ENCODE results near the gene RPL22. TPM values are rescaled to one million over a fixed set of nuclear protein-coding genes. Genes with fewer than 3 reads are reported as not detected.

RPL22 gene
- total and polyA plus RNA-seq, 12 donors = 223 to 639 (median 277) TPM

DNA sequence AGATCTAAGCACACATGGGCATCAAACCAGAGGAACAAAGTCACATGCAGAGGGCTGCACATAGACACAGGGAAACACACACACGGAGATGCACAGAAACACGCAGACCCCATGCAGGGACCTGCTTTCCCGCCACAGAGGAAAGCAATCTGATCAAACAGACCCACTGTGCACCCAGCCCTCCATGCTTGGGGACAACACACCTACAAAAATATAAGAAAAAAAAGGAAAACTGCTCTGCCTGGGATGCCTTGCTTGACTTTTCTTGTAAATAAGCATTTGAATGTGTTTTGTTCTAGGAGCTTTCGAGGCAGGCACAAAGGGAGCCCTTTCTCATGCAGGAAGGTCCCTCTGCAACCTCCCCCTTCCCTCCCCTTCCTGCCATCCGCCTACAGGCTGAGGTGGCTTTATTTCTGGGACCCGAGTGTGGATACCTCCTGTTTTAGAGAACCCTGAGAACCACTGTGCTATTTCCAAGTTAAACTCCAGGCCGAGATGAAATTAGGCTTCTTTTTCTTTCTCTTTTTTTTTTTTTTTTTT is 39.9 kb upstream of the RPL22 start:
- ATAC-seq = no peak
- Histone ChIP-seq H3K27me3 (peaks cover 12 to 61% (median 51%) of the 10 kb centered on the region in 7 donors), H3K9me3 (no peaks in the 10 kb centered on the region), H3K4me3 (no peak overlapping the region), H3K36me3 (peaks cover 0 to 3% (median 0%) of the 10 kb centered on the region in 9 donors), H3K4me1 (peaks cover 8 to 34% (median 26%) of the 10 kb centered on the region in 9 donors), H3K27ac (no peak overlapping the region)
- TF ChIP-seq CTCF (IDR thresholded peaks at IDR 0.05) = no peak
- DNase-seq = no peak
- intact Hi-C loops (cut with DNase I) = loop anchor here in 5 of 10 donors (5.0 kb wide), 3 partner anchors 37 to 153 kb away; partner anchors contain the start of genes RPL22 (in 4 of the 5) and ACOT7 (in 1 of the 5)
- 45 to 50% methylated on average over 7 of the region's 7 CpGs for WGBS, 2 donors

GRCh38 chr1:6237093-6237492 is 37.7 kb upstream of the RPL22 start:
- DNase-seq (no peak), ATAC-seq (no peak)
- H3K4me1 ChIP-seq = peaks cover 8 to 45% (median 36%) of the 10 kb centered on the region in 9 donors
- intact Hi-C loops (cut with DNase I) = loop anchor here in 5 of 10 donors (5.0 kb wide), 3 partner anchors 35 to 155 kb away; partner anchors contain the start of genes RPL22 (in 4 of the 5) and ACOT7 (in 1 of the 5)
- no peak overlapping the region for H3K27ac ChIP-seq
- WGBS, 2 donors = 97 to 99% methylated on average over 4 of the region's 4 CpGs
- peaks cover 4 to 39% (median 29%) of the 10 kb centered on the region in 7 donors for H3K27me3 ChIP-seq
- no peak overlapping the region for H3K4me3 ChIP-seq
- H3K36me3 ChIP-seq = peaks cover 0 to 25% (median 6%) of the 10 kb centered on the region in 9 donors
- no peak for TF ChIP-seq CTCF (IDR thresholded peaks at IDR 0.05)
- H3K9me3 ChIP-seq = no peaks in the 10 kb centered on the region

GRCh38 chr1:6235296-6235677 is 35.9 kb upstream of the RPL22 start:
- Histone ChIP-seq H3K4me3 (peak overlapping the region; percentile 50 to 96 (median 82)), H3K9me3 (no peaks in the 10 kb centered on the region), H3K36me3 (peaks cover 0 to 43% (median 11%) of the 10 kb centered on the region in 9 donors), H3K27ac (peak overlapping the region; percentile 27 to 87 (median 74)), H3K27me3 (peaks cover under 1 to 21% (median 11%) of the 10 kb centered on the region in 7 donors), H3K4me1 (peaks cover 8 to 45% (median 34%) of the 10 kb centered on the region in 9 donors)
- TF ChIP-seq CTCF (IDR thresholded peaks at IDR 0.05) = no peak
- ATAC-seq = peak in 1 of 8 donors; percentile 3
- intact Hi-C loops (cut with DNase I) = loop anchor here in 5 of 10 donors (5.0 kb wide), 3 partner anchors 33 to 157 kb away; partner anchors contain the start of genes RPL22 (in 4 of the 5) and ACOT7 (in 1 of the 5)
- 0 to 1% methylated on average over 28 to 30 of the region's 30 CpGs for WGBS, 2 donors
- DNase-seq = no peak

- no peak for TF ChIP-seq CTCF (IDR thresholded peaks at IDR 0.05)
- Histone ChIP-seq H3K27me3 (peaks cover 0 to 15% (median 6%) of the 10 kb centered on the region in 7 donors), H3K4me1 (peaks cover 8 to 45% (median 34%) of the 10 kb centered on the region in 9 donors), H3K4me3 (peak overlapping the region; percentile 50 to 96 (median 82)), H3K27ac (peak overlapping the region in 7 of 10 donors; percentile 64 to 83 (median 75)), H3K9me3 (no peaks in the 10 kb centered on the region), H3K36me3 (peaks cover 0 to 49% (median 17%) of the 10 kb centered on the region in 9 donors)
- ATAC-seq (peak in 1 of 8 donors; percentile 17), DNase-seq (no peak)
- intact Hi-C loops (cut with DNase I) = loop anchor here in 5 of 10 donors (5.0 kb wide), 3 partner anchors 32 to 158 kb away; partner anchors contain the start of genes RPL22 (in 4 of the 5) and ACOT7 (in 1 of the 5)
- WGBS, 2 donors = 41 to 44% methylated on average over 20 of the region's 20 CpGs
These were observed 35.3 kb upstream of the RPL22 start for GRCh38 chr1:6234502-6235295.
